A172 (cell line): ENCODE measurements around the gene BATF3. TPM values are rescaled to one million over a fixed set of nuclear protein-coding genes. Genes with fewer than 3 reads are reported as not detected.
A peak's percentile ranks its signal among the peaks of the same experiment; 100 is the strongest.
"Not testable (repeated sequence)": the region's sequence is repeated elsewhere in the genome, so short reads cannot be mapped to it uniquely, and the experiment has no call there.

Source experiments
- DNase-seq: peaks from one replicate; pipeline ENCODE4 v3.0.0-alpha.2; 2015; ENCODE audit warnings: low spot score
- total RNA-seq: library from RNA; depleted of rRNA; stranded (reverse); fragments of >200 nt; shearing (Covaris generic); gene quantifications from 2 replicates; pipeline ENCODE4 v1.2.3, GENCODE V29; 2014

The BATF3 gene
- total RNA-seq, 1 experiment from 2014 or later, result 1.6 TPM

DNA sequence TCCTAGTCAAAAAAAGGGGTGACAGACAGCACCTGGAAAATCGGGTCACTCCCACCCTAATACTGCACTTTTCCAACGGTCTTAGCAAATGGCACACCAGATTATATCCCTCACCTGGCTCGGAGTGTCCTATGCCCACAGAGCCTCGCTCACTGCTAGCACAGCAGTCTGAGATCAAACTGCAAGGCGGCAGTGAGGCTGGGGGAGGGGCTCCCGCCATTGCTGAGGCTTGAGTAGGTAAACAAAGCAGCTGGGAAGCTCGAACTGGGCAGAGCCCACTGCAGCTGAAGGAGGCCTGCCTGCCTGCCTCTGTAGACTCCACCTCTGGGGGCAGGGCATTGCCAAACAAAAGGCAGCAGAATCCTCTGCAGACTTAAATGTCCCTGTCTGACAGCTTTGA, 41.4 kb downstream of the BATF3 start:
- not testable (repeated sequence) for DNase-seq

DNA sequence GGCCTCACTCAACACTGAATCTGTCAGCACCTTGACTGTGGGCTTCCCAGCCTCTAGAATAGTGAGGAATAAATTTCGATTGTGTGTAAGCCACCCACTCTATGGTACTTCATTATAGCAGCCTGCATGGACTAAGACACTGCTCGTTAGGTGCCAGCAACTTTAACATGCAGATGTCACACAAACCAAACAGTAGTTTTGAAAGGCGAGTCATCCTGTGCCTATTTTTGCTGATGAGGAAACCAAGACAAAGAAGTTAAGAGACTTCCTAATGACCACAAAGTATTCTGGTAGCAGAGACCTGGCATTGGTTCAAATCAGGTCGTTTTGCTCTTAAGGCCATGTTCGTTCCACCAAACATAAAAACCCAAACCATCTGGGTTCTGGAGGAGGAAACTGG, 42.9 kb downstream of the BATF3 start:
- peak; percentile 34 for DNase-seq

DNA sequence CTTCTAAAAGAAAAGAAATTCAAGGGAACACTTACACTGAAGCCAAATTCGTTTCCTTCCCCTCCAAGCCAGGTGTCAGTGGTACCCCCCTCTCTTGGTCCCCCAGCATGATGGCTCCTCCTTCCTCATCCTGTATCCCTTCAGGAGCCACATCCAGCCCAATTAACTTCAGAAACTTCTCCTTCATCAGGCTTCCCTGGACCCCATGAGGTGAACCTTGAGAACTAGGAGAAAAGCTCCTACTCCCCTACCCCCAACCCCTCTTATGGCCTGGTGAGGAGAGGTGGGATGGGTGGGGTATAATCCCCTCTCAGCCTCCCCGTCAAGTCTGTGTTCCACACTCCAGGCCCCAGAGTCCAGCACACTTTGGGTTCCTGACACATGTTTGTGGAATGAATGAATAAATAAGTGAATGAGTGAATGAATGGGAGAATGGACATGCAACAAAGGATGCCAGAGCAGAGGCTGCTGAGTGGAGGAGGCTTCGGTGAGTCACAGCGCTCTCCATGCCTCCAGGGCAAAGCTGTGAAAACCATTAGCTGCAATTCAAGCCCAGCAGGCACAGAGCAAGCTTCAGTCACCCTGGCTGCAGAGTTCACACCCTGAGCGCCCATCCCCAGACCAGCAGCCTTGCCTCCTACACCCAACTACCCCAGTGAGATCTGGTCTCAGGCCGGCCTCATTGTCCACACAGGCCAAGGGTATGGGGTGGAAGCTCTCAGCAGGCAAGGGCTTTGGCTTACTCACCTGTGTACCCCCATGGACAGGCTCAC, 43.8 kb downstream of the BATF3 start:
- DNase-seq, result peak; percentile 75

DNA sequence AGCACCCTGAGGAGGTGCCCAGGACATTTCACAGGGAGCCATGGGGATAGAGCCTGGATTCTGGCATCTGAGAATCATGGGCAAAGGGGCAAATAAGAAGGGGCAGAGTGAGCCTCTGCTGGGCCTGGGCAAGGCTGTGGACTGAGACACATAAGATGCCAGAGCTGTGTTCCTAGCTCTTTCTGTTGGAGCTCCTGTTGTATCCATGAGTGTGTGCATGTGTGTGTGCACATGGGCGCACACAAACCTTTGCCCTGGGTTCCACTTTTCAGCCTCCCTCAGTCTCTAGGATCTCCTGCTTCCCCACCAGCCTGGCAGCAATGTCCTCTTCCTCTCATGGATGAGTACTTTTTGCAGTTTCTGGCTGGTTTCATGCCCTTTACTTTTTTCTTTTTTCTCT, 47.0 kb downstream of the BATF3 start:
- DNase-seq, result no peak

GRCh38 chr1:212651977-212652376, 47.7 kb downstream of the BATF3 start:
- DNase-seq, result no peak

DNA sequence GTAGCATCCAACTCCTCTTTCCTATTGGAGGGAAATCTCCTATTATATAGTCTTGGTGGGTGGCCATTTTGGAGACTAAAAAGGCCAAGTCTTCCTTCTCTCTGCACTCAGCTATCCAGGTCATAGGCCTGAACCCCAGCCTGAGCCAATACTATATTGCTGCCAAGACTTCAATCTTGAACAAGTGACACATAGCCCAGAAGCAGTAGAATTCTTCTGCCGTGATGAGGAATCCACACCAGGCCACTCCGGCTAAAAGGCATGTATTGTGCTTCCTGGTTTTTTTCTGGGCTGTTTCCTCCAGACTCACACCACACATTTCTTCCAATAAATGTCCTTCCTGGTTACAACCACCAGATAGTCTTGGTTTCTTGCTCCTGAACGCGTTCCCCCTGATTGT, 48.1 kb downstream of the BATF3 start:
- DNase-seq, result no peak

GRCh38 chr1:212650228-212650627, 49.4 kb downstream of the BATF3 start:
- DNase-seq, result no peak

GRCh38 chr1:212649020-212649419, 50.6 kb downstream of the BATF3 start:
- DNase-seq, result no peak

- no peak for DNase-seq
Observed at GRCh38 chr1:212648431-212648830, 51.2 kb downstream of the BATF3 start.

DNA sequence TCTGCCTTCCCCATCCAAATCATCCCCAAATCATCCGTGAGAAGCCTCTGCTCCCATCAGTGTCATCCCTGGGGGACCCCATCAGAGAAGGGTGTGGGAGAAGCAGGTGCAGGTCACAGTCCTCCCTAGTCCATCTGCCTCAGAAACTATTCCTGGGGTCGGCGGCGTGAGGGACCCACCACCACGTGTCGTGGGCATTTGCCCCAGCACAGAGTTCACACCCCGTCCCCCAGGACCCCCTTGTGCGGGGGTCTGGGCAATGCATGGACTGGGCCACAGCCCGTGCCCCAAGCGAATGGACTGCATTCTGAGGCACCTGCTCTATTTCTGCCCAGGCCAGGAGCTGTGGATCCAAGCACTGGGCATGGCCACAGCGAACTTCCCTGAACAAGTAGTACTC, 52.6 kb downstream of the BATF3 start:
- DNase-seq, result no peak

- DNase-seq, result no peak
Observed at GRCh38 chr1:212646588-212646987, 53.1 kb downstream of the BATF3 start.

GRCh38 chr1:212645546-212646543, 53.8 kb downstream of the BATF3 start:
- no peak for DNase-seq

DNA sequence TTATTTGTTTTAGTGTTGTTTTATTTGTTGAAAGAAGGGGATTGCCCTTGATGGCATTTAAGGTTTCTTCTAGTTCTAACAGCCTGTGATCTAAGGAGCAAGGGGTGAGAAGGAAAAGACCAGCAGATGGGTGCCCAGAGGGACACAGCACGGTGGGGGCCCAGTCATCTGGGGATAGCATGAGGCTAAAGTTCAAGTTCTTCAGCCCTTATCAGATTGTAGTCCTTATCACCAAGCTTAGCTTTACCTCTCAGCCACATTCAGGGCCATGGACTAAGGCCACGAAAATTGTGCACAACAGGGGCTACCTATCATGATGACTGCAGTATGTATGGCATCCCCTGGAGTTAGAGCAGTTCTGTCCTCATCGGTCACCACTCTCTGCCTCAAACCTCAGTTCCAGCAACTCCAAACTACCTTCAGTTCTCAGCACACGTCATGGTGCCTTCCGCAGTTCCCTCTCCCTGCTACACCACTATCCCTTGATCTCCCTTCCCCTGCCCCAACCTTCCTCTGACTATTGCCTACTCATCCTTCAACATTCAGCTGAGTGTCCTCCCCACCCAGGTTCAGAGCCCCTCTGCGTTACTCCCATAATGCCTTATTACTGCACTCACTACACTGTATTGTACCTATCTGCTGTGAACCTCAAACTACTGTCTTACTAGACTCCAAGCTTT, 54.6 kb downstream of the BATF3 start:
- DNase-seq, result no peak

- no peak for DNase-seq
Observed at GRCh38 chr1:212643877-212644276, 55.8 kb downstream of the BATF3 start.

- no peak for DNase-seq
Observed at GRCh38 chr1:212641956-212642355, 57.7 kb downstream of the BATF3 start.

- no peak for DNase-seq
Observed at GRCh38 chr1:212640223-212640878, 59.3 kb downstream of the BATF3 start.

- not testable (repeated sequence) for DNase-seq
Observed at GRCh38 chr1:212639524-212639923, 60.1 kb downstream of the BATF3 start.

DNA sequence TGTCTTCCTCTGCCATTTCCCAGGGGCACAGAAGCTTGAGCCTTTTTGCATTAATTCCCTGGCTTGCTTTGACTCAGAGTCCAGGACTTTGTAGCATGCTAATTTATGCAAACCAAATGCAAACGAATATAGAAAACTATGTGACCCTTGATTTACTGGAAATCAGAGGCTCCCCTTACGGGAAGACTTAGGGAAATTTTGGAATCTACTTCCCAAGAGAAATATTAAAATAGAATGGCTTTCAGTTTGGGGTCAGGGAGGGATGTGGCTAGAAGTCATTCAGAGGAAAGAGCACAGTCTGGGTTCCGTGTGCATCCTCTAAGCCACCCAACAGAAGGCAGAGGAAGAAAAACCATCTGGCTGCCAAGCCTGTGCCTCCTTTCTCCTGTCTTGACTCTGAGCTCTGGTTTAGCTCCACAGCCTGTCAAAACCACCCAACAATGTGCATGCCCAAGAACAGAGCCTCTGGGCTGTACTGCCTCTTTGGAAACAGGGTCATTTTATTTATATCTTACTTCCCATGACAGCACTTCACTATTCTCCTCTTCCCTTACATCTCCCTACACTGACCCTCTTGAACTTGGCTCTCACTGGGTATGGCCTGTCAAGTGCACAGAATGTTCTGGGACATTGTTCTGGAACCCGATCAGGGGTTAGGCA, 61.0 kb downstream of the BATF3 start:
- DNase-seq, result no peak

- DNase-seq, result no peak
Observed at GRCh38 chr1:212637902-212638301, 61.7 kb downstream of the BATF3 start.
